HepG2 (cell line): Measurements from ENCODE around the gene PLCG1.

Experiments used
- FOSL1 ChIP-seq: sonication (generic); formaldehyde crosslinking; IDR thresholded peaks from 2 replicates; pipeline ENCODE4 v1.9.0; 2021; ENCODE audit warnings: missing genetic modification reagents, borderline replicate concordance
- JARID2 ChIP-seq: sonication (generic); formaldehyde crosslinking; IDR thresholded peaks from 2 replicates; pipeline ENCODE4 v1.8.1; 2023; ENCODE audit warnings: missing genetic modification reagents, inconsistent platforms; ENCODE audit not compliant: insufficient replicate concordance
- POLR2AphosphoS5 ChIP-seq: IDR thresholded peaks from 2 replicates; pipeline ENCODE4 v1.6.1; 2012; ENCODE audit warnings: low read depth, low read length
- RNF2 ChIP-seq: fragments of 450-650 bp; conservative IDR thresholded peaks from 2 replicates; pipeline ENCODE4 v1.6.1; 2016; ENCODE audit warnings: low read depth
- TF ChIP-seq, protein P1 (sequence below): sonication (generic); formaldehyde crosslinking; IDR thresholded peaks from 2 replicates; pipeline ENCODE4 v1.5.0; 2020; ENCODE audit warnings: mild to moderate bottlenecking, missing genetic modification reagents, moderate library complexity
- TF ChIP-seq, protein P2 (sequence below), 2 experiments: sonication (generic) in 1 of 2; formaldehyde crosslinking in 1 of 2; IDR thresholded peaks; 2 replicates each; pipeline versions ENCODE4 v1.4.0 to v1.6.1; 2018 to 2020; ENCODE audit warnings: missing genetic modification reagents in 2 of 2, borderline replicate concordance in 1 of 2, low read depth in 1 of 2, mild to moderate bottlenecking in 1 of 2, missing biosample characterization in 1 of 2

DNA sequence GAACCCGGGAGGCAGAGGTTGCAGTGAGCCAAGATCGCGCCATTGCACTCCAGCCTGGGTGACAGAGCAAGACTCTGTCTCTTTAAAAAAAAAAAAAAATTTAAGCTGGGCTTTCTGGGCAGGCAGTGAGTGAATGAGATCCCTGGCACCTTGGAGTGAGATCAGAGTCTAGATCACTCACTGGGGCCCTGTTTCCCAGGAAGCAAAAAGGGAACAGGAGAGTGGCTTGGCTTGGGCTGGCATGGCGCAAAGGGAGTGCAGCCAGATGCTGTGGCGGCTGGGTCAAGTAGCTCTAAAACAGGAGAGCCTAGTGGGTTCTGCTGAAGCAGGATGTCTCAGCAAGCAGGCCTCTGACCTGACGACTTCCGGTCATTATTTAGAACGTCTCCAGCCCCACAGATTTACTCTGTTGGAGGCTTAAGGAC is 10.4 kb downstream of the PLCG1 start:
- TF ChIP-seq FOSL1 (CRISPR knock-in tag) (no peak), POLR2AphosphoS5 (no peak), RNF2 (no peak), JARID2 (CRISPR knock-in tag) (no peak)
- TF ChIP-seq, protein P1, sequence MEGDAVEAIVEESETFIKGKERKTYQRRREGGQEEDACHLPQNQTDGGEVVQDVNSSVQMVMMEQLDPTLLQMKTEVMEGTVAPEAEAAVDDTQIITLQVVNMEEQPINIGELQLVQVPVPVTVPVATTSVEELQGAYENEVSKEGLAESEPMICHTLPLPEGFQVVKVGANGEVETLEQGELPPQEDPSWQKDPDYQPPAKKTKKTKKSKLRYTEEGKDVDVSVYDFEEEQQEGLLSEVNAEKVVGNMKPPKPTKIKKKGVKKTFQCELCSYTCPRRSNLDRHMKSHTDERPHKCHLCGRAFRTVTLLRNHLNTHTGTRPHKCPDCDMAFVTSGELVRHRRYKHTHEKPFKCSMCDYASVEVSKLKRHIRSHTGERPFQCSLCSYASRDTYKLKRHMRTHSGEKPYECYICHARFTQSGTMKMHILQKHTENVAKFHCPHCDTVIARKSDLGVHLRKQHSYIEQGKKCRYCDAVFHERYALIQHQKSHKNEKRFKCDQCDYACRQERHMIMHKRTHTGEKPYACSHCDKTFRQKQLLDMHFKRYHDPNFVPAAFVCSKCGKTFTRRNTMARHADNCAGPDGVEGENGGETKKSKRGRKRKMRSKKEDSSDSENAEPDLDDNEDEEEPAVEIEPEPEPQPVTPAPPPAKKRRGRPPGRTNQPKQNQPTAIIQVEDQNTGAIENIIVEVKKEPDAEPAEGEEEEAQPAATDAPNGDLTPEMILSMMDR (CRISPR knock-in tag) = no peak
- TF ChIP-seq, protein P2, sequence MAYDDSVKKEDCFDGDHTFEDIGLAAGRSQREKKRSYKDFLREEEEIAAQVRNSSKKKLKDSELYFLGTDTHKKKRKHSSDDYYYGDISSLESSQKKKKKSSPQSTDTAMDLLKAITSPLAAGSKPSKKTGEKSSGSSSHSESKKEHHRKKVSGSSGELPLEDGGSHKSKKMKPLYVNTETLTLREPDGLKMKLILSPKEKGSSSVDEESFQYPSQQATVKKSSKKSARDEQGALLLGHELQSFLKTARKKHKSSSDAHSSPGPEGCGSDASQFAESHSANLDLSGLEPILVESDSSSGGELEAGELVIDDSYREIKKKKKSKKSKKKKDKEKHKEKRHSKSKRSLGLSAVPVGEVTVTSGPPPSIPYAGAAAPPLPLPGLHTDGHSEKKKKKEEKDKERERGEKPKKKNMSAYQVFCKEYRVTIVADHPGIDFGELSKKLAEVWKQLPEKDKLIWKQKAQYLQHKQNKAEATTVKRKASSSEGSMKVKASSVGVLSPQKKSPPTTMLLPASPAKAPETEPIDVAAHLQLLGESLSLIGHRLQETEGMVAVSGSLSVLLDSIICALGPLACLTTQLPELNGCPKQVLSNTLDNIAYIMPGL (CRISPR knock-in tag; IDR thresholded peaks at IDR 0.05; ENCODE audit: borderline replicate concordance in 1 of 2, low read depth in 1 of 2) = no peak
